Kidney capillary endothelial cell (primary cell): ENCODE measurements around the gene PLEK2.
"Not testable (repeated sequence)": the region's sequence is repeated elsewhere in the genome, so short reads cannot be mapped to it uniquely, and the experiment has no call there.

Source experiments
- DNase-seq: peaks from one replicate; pipeline ENCODE4 v3.0.0-alpha.2; 2018; ENCODE audit warnings: low spot score

Gene PLEK2

GRCh38 chr14:67358924-67359774 is 52.8 kb downstream of the PLEK2 start:
- peak; percentile 77 for DNase-seq

- DNase-seq = no peak
Measured at GRCh38 chr14:67357969-67358354, 54.0 kb downstream of the PLEK2 start.

GRCh38 chr14:67357186-67357968 is 54.6 kb downstream of the PLEK2 start:
- no peak for DNase-seq

- DNase-seq = no peak
Measured at GRCh38 chr14:67352055-67352454, 59.9 kb downstream of the PLEK2 start.

GRCh38 chr14:67345583-67345982 is 66.4 kb downstream of the PLEK2 start:
- DNase-seq = no peak

GRCh38 chr14:67343601-67344230 is 68.2 kb downstream of the PLEK2 start:
- peak; percentile 44 for DNase-seq

GRCh38 chr14:67341231-67341630 is 70.7 kb downstream of the PLEK2 start:
- not testable (repeated sequence) for DNase-seq
